ELR (cell line): ENCODE measurements around the gene ADAM33.

ENCODE experiments used
- DNase-seq: peaks from one replicate; pipeline ENCODE4 v3.0.0-alpha.2; 2015; ENCODE audit warnings: low read depth

Gene ADAM33

DNA sequence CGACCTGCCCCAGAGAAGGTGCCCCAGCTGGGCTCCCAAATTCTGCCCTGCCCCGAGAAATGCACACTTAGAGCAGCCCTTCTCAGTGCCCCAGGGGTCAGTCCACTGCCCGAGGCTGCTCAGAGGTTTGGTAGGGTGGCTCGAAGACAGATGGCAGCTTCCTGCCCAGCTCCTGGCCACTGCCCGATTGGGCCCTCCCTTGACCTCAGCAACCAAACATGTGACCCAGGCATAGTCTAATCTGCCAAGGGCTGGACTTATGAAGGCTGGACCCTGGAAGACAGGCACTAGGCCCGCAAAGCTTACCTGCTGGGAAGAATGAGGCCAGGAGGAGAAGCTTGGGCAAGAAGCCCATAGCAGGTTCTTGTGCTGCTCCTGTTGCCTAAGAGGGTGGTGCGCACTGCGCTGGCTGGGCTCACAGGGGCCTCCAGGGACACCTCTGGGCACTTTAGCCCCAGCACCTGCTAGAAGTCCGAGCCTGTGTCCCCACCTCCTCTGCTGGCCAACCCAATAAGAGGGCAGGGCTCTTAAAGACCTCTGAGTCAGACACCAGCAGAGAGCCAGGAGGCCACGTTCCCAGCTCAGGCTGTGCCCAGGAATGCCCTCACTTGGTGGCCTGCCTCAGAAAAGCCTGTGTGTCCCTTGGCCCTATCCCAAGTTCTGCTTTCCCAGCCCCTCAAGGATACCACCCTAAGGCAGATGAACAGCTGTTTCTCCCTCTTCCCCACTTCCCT is 25.1 kb upstream of the ADAM33 start:
- no peak for DNase-seq

DNA sequence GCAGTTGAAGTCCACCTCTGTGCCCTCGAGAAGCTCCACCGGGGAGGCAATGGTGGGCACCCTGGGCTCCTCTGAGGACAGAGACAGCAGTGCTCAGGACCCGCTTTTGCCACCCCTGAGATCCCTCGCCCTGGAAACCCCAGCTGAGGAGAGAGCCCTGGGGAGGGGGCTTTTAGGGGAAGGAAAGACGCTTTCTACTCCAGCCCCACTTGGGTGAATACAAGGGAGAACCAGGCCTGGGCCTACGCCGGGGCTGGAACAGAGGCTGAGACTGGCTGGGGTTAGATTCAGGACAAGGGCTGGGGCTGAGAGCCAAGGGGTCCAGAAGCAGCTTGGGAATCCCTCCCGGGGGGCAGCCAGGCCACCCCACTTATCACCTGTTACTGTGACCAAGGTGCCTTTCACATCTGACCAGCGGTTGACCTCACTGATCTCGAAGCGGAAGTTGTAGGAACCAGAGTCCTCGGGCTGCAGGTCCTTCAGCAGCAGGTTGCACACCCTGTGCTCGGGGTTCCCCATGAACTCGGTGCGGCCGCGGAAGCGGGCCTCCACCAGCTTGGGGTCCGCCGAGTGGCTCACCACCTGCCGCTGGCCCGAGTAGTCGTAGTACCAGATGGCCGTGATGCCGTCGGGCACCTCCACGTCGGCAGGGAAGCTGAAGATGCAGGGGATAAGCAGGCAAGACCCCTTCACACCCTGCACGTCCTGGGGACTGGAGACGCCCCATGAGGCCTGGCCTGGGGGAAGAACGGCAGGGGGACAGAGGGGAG is 24.3 kb upstream of the ADAM33 start:
- no peak for DNase-seq

DNA sequence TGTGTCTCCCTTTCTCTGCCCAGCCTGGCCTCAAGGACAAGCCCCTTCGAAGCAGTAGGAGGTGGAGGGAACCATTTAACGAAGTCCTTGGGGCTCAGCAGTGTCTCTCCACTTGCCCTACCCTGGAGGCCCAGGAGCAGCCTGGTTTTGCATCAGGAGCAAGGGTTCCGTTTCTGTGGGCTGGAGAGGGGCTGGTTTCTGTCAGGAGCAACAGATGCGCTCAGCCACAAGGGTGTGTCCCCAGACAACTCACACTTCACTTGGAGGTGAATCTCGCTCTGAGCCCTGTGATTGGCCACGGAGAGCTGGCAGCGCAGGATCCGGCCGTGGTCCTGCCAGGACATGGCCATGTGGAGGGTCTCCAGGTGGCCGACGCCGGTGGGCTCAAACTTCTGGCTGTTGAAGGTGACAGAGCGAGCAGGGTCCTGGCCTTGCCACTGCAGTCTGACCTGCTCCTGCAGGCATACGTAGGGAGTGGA is 23.7 kb upstream of the ADAM33 start:
- no peak for DNase-seq

DNA sequence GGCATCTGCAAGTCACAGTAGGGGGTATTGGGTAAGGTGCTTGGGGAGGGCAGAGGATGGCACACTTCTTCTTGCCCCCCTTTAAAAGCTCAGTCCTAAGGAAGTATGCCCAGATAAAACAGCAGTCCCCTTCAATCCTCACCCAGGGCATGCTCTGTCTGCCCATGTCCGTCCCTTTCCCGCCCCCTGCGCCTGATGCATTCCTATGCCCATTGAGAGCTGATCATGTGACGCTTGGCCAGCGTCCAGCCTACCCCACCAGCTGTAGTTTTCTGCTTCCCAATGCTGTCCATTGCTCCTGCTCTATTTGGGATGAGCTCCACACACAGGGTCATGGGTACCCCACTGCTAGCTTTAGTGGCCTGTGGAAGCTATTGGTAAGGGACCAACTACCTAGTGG is 22.3 kb upstream of the ADAM33 start:
- DNase-seq, result no peak

DNA sequence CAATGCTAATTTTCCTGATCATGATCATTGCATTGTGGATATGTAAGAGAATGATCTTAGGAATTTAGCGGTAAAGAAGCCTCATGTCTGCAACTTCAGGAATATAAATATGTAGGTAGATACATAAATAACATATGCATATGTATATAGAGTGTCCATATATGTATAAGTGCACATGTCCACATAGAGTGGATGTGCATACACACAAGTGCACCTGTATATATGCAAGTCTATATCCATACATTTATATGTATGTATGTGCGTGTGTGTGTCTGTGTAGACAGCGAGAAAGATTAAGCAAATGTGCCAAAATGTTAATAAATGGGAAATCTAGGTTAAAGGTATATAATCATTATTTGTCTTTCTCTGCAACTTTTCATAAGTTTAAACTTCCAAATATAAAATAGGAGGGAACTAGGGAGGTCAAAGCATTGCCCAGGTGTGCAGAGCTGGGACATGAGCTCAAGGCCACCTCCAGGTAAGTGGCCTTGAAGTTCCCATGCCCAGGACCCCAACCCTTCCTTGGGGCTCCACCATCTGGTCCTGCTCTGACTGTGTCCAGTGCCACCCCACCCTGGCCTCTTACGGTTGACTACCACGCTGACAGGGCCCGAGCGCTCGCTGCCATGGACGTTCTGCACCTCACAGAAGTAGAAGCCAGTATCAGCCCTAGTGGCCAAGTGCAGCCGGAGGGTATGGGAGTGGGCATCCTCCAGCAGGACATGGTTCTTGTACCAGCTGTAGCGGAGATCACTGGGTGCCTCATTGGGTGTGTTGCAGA is 21.0 kb upstream of the ADAM33 start:
- DNase-seq, result no peak

DNA sequence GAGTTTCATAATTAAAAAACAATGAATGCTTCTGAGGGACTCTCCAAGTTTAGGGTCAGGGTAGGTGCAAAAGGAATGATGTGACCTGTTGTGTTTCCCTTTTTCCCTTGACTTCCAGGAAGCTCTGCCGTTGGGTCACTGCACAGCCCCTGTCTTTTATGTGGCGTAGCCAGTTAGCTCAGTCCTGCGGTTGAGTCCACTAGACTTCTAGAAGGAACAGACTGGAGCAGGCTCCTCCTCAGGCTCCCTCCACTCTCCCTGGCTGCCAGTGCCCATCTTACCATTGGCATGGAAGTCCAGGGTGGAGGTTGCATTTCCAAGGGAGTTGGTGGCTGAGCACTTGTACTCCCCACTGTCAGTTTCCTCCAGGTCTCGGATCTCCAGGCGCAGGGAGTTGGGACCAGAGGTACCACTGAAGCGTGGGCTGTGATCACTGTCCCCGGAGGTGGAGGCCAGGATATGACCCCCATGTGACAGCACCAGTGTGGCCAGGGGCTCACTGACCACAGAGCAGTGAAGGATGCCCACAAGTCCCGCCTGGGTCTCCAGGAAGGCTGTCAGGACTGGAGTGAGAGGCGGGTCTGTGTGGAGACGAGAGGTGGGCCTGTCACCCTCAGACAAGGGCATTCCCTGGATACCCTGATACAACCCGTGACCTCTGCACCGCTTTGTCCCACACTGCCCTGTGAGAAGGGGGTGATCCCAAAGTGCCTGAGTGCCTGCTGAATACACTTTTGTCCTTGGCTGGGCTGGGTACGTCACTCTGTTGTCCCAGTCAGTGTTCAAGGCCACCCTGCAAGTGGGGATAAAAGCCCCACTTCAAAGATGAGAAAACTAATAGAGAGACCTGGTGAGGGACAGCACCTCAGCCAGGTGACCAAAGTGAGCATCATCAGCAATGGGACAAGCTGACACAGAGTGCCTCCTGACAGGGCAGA is 19.5 kb upstream of the ADAM33 start:
- no peak for DNase-seq

DNA sequence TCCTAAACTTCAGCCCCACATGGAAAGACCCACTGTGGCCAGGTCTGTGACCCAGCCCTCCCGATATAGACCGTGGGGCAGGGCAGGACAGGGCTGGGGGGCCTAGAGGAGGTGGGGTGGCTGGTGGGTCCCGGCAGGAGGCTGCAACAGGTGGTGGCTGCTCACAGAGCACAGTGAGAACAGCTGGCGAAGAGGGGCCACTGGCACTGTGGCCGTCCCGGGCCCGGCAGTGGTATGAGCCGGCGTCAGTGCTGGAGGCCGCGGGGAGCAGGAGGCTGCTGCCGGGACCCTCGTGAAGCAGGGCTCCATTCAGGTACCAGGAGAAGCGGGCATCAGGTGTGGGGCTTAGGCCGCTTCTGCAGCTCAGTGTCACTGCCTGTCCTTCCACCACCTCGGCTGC is 17.2 kb upstream of the ADAM33 start:
- DNase-seq, result no peak

DNA sequence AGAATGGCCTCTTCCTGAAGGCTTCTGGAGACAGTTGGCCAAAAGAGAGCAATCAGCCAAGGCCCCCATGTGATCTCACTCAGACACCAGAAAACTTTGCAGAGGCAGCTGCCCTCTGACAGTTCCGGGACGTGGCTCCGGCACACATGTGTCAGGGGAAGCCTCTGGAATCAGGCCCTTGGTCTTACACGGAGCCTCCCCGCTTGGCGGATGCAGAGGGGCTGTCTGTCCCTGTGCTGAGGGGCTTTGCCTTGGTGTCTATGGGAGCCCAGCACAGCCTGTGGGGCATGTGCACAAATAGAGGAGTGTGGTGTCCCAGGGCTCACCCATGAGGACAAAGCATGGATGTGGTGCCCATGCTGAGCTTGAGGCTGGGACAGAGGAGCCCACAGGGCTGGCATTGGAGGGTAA is 16.8 kb upstream of the ADAM33 start:
- no peak for DNase-seq

DNA sequence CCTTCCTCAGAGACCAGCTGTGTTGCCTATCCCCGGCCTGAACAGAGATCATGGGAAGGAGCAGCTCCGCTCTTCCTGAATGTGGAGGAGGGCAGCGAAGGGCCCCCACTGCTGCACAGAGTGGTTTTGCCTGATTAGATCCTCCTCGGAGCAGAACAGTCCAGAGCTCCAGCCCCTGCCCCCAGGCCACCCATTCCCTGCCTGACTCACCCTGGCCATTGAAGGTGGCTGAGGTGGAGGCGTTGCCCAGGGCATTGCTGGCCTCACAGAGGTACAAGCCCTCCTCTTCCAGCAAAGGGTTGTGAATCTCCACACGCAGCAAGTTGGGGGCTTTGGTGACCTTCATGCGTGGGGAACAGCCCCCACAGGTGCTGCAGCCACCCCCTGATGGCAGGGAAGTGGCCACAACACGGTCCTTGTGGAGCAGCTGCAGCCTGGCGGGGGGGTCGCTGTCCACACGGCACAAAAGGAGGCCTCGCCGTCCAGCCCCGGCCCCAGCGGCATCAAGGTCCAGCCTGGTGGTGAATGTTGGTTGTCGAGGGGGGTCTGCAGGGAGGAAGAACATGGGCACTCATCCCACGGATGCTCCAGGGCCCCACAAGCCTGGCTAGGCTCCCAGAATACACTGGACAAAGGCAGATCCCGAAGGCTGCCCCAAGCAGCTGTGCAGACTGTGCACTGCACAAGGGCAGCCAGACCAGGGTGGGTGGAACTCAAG is 15.9 kb upstream of the ADAM33 start:
- peak; percentile 19 for DNase-seq

DNA sequence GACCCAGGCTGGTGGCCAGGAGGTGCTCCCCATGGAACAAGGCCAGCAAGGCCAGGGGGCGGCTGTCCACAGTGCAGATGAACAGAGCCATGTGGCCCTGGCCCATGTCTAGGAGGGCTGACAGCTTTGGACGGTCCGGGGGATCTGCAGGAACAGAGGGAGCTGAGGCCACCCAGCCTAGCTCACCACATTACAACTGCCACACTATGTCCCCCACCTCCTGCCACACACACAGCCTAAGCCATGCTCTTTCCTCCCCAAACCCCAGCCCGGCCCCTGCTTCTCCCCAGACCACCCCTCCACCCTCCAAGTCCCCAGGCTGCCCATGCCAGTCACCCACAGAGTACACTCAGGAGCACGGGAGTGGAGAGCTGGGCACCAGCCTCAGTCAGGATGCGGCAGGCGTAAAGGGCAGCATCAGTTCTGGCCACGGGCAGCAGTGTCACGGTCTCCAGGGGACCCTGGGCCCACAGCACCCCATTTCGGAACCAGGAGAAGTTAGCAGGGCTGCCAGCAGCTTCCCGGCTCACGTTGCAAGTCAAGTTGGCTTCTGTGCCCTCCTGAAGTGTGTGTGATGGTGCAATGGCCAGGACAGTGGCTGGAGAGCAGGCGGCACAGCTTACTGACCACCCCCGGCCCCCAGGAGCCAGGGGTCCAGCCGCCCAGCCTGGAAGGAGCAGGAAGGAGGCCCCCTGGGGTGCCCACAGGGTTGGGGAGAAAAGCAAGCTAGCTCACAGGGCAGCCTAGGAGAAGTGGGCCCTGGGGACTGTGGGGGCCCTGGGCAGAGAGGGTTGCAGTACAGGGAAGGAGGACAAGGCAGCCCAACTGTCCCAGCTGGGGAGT is 15.2 kb upstream of the ADAM33 start:
- no peak for DNase-seq

DNA sequence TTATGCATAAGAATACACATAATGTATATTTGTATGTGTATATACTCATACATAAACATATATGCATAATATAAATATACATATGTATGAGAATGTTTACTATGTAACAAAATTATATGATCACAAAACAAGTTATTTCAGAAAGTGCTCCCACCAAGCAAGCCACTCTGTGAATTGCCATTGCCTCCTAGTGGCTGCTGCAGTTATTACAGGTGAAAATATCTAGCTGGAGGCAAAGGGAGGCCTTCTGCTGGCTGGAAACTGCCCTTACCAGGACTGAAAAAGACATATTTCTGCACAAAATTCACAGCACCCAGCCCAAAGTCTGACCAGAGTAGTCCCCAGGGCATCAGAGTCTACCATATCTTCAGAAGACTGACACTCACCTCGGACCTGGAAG is 14.4 kb upstream of the ADAM33 start:
- DNase-seq, result no peak

DNA sequence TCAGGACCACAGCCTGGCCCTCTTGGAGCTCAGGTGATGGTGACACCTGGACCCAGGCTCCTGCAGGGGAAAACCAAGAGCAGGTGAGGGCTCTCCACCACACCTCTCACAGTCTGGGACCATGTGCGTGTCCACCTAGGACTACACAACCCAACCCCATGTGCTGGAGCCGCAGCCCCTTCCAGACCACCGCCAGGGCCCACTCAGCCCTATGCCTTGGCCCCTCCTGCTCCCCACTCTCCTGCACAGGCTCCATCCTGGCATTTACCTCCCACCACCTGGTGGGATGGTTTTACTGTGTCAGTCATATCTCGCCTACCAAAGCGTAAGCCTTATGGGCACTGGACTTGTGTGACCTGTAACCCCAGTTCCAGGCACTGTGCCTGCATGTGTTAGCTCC is 13.1 kb upstream of the ADAM33 start:
- no peak for DNase-seq

DNA sequence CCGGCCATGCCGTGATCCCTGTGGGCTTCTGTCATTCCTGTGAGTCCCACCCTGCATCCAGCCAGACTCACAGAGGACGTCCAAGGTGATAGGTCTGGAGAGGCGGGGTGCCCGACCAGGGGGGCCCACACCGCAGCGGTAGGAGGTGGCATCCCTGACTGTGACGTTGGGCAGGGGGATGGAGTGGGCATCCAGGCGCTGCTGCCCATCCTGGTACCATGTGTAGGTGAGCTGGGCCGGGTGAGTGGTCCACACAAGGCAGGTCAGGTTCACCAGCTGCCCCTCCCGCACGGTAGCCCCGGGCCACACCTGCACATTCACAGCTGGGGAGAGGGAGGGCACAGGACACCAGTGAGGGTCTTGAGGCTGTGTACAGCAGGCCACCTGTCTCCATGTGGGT is 11.6 kb upstream of the ADAM33 start:
- no peak for DNase-seq

DNA sequence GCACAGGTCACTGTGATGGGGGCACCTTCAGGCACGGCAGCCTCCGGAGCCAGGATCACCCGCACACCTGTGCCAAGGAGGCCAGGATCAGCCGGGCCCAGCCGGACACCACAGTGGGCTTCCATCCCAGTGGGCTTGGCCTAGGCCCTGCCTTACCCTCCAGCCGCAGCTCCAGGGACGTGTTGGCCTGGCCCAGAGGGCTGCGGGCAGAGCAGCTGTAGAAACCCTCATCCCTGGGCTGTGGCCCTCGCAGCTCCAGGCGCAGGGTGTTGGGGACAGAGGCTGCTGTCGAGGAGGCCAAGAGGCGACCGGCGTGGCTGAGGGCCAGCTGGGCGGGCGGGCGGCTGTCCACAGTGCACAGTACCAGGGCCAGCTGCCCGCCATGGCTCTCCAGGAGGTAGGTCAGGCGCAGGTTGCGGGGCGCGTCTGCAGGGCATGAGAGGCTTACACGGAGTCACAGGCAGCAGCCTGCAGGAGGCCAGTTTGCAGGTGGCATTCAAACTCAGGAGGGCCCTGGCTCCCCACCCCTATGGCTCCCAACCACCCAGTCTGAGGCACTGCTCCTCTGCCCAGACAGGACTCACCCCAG is 11.0 kb upstream of the ADAM33 start:
- no peak for DNase-seq

DNA sequence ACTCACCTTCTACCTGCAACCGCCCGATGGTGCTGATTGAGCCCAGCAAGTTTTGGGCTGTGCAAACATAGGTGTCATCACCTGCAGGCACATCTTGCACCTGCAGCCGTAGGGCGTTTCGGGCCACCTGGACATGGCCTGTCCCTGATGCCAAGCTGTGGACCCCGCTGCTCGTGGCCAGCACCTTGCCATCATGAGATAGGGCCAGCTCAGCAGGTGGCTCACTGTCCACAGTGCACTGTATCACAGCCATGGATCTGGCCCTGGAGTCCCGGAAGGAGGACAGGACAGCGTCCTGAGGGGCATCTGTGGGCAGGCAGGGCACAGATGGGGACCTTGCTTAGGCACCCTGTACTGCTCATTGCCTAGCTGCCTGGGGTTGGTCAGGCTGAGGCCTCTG is 10.1 kb upstream of the ADAM33 start:
- DNase-seq, result no peak

DNA sequence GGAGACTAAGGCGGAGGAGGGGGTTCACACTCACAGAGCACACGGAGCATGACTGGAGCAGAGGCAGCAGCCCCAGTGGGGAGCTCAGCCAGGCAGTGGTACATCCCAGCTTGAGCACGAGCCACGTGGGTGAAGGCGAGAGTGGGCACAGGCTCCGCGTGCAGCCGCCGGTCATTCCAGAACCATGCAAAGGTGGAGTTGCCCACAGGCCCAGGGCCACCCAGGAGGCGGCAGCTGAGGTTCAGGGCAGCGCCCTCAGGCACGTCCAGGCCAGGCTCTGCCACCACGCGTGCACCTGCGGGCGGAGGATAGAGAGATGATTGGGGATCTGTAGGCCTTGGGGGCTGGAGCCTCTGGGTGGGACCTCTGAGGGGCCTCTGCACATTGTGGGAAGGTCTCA is 9.5 kb upstream of the ADAM33 start:
- no peak for DNase-seq

DNA sequence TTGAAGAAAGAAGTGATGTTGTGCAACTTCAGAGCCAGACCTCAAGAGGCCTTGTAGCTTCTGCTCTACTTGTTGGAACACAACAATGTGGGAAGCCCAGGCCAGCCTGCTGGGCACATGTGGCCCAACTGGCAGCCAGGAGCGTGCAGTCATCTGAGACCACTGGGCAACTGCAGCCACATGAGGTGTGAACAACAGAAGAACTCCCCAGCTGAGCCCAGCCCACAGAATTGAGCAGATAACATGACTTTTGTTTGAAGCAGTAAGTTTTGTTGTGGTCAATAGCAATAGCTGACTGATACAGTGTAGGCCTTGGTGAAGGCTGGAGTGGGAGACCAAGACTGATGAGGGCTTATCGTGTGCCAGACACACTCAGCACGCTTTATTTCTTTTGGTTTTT is 8.6 kb upstream of the ADAM33 start:
- DNase-seq, result no peak

DNA sequence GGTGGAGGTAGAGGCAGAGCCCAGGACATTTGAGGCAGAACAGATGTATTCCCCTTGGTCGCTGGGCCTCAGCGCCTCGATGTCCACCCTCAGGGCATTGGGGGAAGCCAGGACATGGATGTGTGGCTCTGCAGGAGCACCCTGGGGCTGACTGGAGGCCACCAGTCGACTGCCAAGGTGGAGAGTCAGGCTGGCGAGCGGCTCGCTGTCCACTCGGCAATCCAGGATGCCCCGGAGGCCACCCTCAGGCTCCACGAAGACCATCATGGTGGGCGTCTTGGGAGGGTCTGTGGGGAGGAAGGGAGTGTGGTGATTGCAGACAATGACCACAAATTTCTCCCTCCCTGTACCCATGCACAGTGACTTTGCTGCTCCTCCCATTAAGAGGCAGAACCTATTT is 8.2 kb upstream of the ADAM33 start:
- no peak for DNase-seq

DNA sequence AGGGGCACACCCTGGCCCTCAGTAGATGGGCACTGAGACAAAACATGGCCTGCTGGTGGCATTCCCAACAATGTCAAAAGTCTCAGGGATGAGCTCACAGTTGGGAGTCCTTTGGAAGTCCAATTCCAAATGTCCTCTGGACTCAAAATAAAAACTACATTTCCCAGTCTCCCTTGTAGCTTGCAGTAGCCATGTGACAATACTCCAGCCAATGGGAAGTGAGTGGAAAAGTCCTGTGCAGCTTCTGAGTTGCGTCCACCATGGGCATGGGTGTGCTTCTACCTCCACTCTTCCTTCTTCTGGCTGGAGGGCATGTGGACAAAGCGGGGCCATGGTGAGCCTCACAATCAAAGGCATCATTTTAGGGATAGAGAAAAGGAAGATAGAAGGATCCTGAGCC is 5.8 kb upstream of the ADAM33 start:
- DNase-seq, result peak; percentile 60

DNA sequence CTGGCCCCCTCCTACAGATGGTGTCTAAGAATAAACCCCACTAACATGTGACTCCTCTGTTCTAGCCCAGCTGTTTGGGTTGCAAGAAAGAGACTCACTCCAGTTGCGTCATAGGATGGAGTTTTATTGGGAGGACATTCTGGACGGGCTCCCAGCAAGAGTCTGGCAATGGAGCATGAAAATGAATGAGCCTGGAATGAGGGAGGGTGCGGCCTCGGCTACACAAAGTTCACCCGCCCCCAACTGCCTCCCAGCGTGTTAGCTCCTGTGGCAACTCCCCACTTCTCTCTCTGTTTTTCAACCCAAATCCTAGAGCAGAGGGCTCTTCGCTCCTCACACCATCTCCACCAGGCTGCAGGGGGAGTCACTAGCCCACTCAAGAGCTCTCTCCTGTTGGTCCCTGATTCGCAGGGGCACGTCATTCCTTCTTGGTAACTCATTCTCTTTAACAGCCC is 5.1 kb upstream of the ADAM33 start:
- peak; percentile 63 for DNase-seq
